OCI-LY1 (cell line): ENCODE results near the gene DGKG.
A peak's percentile ranks its signal among the peaks of the same experiment; 100 is the strongest.

Experiments used
- H2AFZ ChIP-seq: fragments of 200-600 bp; sonication (generic), shearing (Covaris generic); 2 replicates; pipeline ENCODE4 v1.6.0; 2014; ENCODE audit warnings: antibody characterized with exemption, mild to moderate bottlenecking, low read length
- H3F3A ChIP-seq: fragments of 200-600 bp; sonication (generic), shearing (Covaris generic); 2 replicates; pipeline ENCODE4 v1.6.0; 2014; ENCODE audit warnings: mild to moderate bottlenecking, antibody characterized with exemption, low read length, moderate library complexity; ENCODE audit not compliant: insufficient read depth
- H3K27ac ChIP-seq: fragments of 200-600 bp; sonication (generic); 2 replicates; pipeline ENCODE4 v1.5.1; 2014; ENCODE audit warnings: low read length, mixed run types, mild to moderate bottlenecking, low read depth; ENCODE audit not compliant: poor library complexity, severe bottlenecking
- H3K27me3 ChIP-seq: fragments of 200-600 bp; sonication (generic); 2 replicates; pipeline ENCODE4 v1.6.0; 2014; ENCODE audit warnings: antibody characterized with exemption, mild to moderate bottlenecking, low read length, moderate library complexity; ENCODE audit not compliant: insufficient read depth
- H3K36me3 ChIP-seq: fragments of 200-600 bp; sonication (generic); 2 replicates; pipeline ENCODE4 v1.6.1; 2014; ENCODE audit warnings: mild to moderate bottlenecking, antibody characterized with exemption, low read length, moderate library complexity, mixed read lengths; ENCODE audit not compliant: insufficient read depth
- H3K4me1 ChIP-seq: fragments of 200-600 bp; sonication (generic); 2 replicates; pipeline ENCODE4 v1.5.1; 2014; ENCODE audit warnings: mild to moderate bottlenecking, low read length, moderate library complexity; ENCODE audit not compliant: insufficient read depth, severe bottlenecking
- H3K4me2 ChIP-seq: fragments of 200-600 bp; sonication (generic), shearing (Covaris generic); 2 replicates; pipeline ENCODE4 v1.6.1; 2014; ENCODE audit warnings: low read length
- H3K4me3 ChIP-seq: fragments of 200-600 bp; sonication (generic); 2 replicates; pipeline ENCODE4 v1.5.1; 2014; ENCODE audit warnings: low read length, low read depth, mild to moderate bottlenecking, mixed read lengths; ENCODE audit not compliant: poor library complexity, severe bottlenecking
- H3K79me2 ChIP-seq: fragments of 200-600 bp; shearing (Covaris generic); 2 replicates; pipeline ENCODE4 v1.6.1; 2016; ENCODE audit warnings: mixed run types, low read length, mixed read lengths; ENCODE audit not compliant: insufficient read depth
- H3K9ac ChIP-seq: fragments of 200-600 bp; sonication (generic), shearing (Covaris generic); 2 replicates; pipeline ENCODE4 v1.6.1; 2014; ENCODE audit warnings: mild to moderate bottlenecking, low read length, mixed read lengths
- H3K9me2 ChIP-seq: fragments of 200-600 bp; sonication (generic), shearing (Covaris generic); 2 replicates; pipeline ENCODE4 v1.6.1; 2014; ENCODE audit warnings: low read depth, mild to moderate bottlenecking, low read length, mixed read lengths
- H3K9me3 ChIP-seq: fragments of 200-600 bp; shearing (Covaris generic); 2 replicates; pipeline ENCODE4 v1.6.1; 2014; ENCODE audit warnings: low read length, mixed read lengths
- H4K20me1 ChIP-seq: fragments of 200-600 bp; sonication (generic), shearing (Covaris generic); 2 replicates; pipeline ENCODE4 v1.6.0; 2016; ENCODE audit warnings: mild to moderate bottlenecking, low read length; ENCODE audit not compliant: insufficient read depth
- EZH2 ChIP-seq: fragments of 200-600 bp; sonication (generic), shearing (Covaris generic); IDR thresholded peaks from 2 replicates; pipeline ENCODE4 v1.8.0; 2017; ENCODE audit warnings: borderline replicate concordance, mixed run types, mild to moderate bottlenecking, antibody characterized with exemption, low read length, moderate library complexity, mixed read lengths
- TF ChIP-seq, protein P1 (sequence below): fragments of 200-600 bp; sonication (generic), shearing (Covaris generic); IDR thresholded peaks from 2 replicates; pipeline ENCODE4 v1.5.1; 2017; ENCODE audit warnings: mild to moderate bottlenecking, antibody characterized with exemption, low read length, moderate library complexity, mixed read lengths

The DGKG gene

DNA sequence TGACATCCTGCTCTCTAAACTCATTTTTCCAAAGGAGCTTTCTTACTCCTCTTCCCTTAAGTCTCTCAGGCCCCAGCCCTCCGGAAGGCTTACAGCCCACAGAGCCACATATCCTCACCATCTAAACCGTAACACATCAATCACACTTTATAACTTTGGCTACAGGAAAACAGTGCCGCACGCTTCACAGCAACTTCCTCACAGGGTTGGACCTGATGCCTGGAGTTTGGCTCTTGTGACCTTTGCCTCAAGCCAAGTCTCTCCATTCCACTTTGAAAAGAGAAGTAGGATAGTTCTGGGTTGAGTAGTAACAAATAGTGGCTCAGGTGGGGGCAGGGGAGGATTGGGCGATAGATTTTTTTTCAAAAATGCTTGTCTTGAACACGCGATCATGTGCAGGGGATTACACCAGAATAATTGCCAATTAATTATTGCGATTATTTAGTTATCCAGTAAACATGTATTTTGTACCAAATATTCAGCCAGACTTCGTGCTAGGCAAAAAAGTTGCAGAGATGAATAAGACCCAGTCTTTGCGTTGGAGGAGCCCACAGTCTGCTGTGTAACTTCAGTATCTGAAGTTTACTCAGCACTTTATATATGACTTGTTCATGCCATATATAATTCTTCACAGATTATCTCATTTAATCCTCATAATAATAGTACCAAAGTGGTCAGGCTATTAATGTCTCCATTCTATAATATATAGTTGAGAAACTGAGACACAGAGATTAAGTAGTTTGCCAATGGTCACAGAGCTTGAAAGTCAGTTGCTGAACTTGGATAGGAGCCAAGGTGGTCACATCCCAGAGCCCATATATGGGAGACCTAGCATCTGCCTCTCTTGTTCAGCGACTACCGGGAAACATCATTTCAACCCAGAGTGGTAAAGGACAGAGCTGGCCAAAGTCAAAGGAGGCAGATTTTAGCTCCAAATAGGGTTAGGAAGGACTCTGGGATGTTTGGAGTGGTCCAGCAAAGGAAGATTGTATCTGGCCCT lies 250.8 kb downstream of the DGKG start:
- Histone ChIP-seq H3F3A (no peaks in the 10 kb centered on the region), H3K4me2 (no peak overlapping the region), H3K27ac (no peak overlapping the region), H3K9me3 (no peaks in the 10 kb centered on the region), H4K20me1 (no peaks in the 10 kb centered on the region), H3K9ac (no peak overlapping the region), H2AFZ (no peak overlapping the region), H3K27me3 (peaks cover 22% of the 10 kb centered on the region; the same call in 1 of the 2 replicates), H3K79me2 (no peaks in the 10 kb centered on the region), H3K4me3 (no peak overlapping the region), H3K4me1 (peaks cover 22% of the 10 kb centered on the region), H3K36me3 (no peaks in the 10 kb centered on the region), H3K9me2 (no peaks in the 10 kb centered on the region)
- TF ChIP-seq EZH2 = no peak
- TF ChIP-seq, protein P1, sequence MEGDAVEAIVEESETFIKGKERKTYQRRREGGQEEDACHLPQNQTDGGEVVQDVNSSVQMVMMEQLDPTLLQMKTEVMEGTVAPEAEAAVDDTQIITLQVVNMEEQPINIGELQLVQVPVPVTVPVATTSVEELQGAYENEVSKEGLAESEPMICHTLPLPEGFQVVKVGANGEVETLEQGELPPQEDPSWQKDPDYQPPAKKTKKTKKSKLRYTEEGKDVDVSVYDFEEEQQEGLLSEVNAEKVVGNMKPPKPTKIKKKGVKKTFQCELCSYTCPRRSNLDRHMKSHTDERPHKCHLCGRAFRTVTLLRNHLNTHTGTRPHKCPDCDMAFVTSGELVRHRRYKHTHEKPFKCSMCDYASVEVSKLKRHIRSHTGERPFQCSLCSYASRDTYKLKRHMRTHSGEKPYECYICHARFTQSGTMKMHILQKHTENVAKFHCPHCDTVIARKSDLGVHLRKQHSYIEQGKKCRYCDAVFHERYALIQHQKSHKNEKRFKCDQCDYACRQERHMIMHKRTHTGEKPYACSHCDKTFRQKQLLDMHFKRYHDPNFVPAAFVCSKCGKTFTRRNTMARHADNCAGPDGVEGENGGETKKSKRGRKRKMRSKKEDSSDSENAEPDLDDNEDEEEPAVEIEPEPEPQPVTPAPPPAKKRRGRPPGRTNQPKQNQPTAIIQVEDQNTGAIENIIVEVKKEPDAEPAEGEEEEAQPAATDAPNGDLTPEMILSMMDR = no peak

DNA sequence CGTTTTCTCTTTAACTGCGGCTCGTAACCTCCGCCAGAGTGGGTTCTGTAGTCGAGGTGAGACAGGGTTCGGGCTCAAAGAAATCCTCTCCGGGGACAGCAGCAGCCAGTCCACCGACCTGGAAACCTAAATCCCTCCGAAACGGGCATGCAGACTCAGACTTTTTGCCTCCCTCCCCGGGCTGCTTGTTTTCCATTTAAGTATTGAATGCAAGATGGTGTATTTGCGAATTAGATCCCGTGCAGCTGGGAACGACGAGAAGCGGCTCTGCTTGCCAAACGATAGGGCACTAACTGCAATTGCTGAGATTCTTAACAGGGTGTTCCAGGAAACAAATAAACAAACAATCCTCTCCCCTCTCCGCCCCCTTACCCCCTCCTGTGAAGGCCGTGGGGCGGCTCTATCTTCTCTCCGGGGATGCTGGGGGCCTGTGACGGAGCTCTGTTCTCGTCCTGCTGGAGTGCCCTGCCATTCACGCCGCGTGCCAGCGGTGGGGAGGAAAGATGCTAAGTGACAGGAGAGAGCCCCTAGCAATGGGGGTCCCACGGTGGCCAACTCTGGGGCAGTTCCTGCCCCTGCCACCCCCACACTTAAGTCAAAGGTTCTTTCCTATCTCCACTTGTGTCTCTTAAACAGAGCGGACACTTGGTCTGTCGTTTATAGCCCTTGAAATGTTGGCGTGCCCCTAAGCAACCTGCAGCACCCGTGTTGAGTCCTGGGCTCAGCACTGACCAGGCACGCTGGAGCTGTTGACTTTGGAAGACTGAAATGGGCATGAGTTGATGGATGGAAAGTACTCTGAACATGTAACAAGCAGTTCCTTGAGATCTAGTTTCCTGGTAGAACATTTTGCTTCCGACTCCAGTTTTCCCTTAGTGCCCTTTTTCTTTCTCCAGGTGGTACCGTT lies 251.9 kb downstream of the DGKG start:
- Histone ChIP-seq H3K27me3 (peaks cover 15% of the 10 kb centered on the region; the same call in 1 of the 2 replicates), H3K4me1 (peaks cover 22% of the 10 kb centered on the region), H3K9me3 (no peaks in the 10 kb centered on the region), H3K79me2 (no peaks in the 10 kb centered on the region), H3K4me2 (peak overlapping the region; percentile 60), H3K4me3 (peak overlapping the region; percentile 55), H3K27ac (no peak overlapping the region), H3K9me2 (no peaks in the 10 kb centered on the region), H3K36me3 (no peaks in the 10 kb centered on the region), H4K20me1 (no peaks in the 10 kb centered on the region), H3F3A (no peaks in the 10 kb centered on the region), H3K9ac (no peak overlapping the region), H2AFZ (no peak overlapping the region)
- TF ChIP-seq, protein P1 = no peak
- no peak for TF ChIP-seq EZH2

DNA sequence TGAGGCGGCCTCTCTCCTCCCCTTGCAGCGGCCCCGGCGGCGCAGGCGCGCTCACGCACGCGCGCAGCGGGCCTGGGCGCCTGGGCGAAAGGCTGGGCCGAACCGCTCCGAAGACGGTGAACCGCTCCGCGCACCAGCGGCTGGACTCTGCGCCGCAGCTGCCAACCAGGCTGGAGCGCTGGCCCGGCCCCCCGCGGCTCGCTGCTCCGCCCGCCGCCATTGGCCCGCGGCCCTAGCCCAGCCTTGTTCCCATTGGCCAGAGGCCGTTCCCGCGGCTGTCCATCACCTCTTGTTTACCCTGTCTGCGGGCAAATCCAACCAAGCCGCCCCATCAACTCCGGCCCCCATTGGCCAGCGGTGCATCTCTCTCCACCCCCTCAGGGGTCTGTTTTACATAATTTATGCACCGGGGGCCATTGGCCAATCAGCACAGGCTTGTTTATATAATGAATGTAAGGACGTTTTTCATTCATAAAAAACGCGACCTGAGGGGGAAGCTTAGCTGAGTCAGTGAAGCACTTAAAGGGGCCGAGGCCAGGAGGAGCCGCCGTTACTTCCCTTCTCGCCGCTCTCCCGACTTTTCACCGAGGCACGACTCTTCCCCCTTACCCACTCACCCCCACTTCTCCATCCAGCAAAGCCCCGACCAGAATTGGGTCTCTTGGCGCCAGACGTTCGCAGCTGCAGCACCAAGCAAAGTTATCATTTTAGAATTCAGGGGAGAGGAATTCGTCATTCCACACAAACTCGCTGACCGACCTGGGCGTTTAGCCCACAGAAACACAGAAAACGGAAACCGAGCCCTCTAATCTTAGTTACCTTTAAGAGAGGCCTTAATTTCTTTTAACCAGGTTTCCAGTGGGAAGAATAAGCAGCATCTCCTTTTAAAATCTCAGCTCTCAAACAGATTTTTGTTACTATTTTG lies 252.8 kb downstream of the DGKG start, which contains the start of gene ETV5:
Gene ETV5 (minus strand): TSS at position 149 of the 925 bp plus-strand sequence. CDS start 3,221 bp downstream, outside the sequence.
- H3K9me2 ChIP-seq = no peaks in the 10 kb centered on the region
- no peaks in the 10 kb centered on the region for H4K20me1 ChIP-seq
- H3K9ac ChIP-seq = no peak within 1 kb of the TSS
- no peak within 1 kb of the TSS for H3K27ac ChIP-seq
- no peaks in the 10 kb centered on the region for H3K9me3 ChIP-seq
- peak within 1 kb of the TSS; percentile 55 for H3K4me3 ChIP-seq
- H3K4me1 ChIP-seq = peaks cover 22% of the 10 kb centered on the region
- peaks cover 15% of the 10 kb centered on the region; the same call in 1 of the 2 replicates for H3K27me3 ChIP-seq
- H3K4me2 ChIP-seq = peak within 1 kb of the TSS; percentile 60
- H3F3A ChIP-seq = no peaks in the 10 kb centered on the region
- H3K36me3 ChIP-seq = no peaks in the 10 kb centered on the region
- TF ChIP-seq EZH2 = no peak
- TF ChIP-seq, protein P1 = no peak
- H3K79me2 ChIP-seq = no peaks in the 10 kb centered on the region
- H2AFZ ChIP-seq = no peak within 1 kb of the TSS
